8988T (cell line): Measurements from ENCODE around the gene KCTD13.
"Not testable (repeated sequence)": the region's sequence is repeated elsewhere in the genome, so short reads cannot be mapped to it uniquely, and the experiment has no call there.

Experiments used
- DNase-seq: peaks from one replicate; pipeline ENCODE4 v3.0.0; 2011

Gene KCTD13

DNA sequence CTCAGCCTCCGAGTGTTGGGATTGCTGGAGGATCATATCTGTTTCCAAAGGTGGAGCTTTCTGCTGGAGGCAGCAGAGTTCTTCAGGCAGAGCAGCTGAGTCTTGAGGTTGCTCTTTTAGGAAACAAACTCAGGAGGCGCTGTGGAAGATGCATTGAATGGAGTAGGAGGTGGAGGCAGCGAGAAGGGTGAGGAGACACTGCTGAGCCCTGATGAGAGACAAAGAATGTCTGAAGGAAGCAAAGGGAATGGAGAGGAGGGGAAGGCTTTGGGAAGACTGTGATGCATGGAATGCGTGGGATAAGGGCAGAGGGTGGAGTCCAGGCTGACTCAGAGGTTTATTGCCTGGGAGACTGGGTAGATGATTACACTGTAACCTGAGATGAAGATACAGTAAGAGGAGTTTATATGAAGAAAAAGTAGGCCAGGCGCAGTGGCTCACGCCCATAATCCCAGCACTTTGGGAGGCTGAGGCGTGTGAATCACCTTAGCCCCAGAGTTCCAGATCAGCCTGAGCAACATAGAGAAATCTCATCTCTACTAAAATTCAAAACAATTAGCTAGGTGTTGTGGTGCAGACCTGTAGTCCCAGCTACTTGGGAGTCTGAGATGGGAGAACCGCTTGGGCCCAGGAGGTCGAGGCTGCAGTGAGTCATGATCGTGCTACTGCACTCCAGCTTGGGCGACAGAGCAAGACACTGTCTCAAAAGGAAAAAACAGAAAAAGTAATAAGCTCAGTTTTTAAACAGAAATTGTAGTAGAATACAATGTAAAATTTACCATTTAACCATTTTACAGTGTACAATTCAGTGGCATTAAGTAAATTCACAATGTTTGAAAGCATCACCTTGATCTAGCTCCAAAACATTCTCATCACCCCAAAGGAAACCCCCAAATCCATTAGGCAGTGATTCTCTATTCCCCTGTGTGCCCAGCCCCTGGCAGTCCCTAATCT is 18.1 kb upstream of the KCTD13 start:
- DNase-seq, result no peak

DNA sequence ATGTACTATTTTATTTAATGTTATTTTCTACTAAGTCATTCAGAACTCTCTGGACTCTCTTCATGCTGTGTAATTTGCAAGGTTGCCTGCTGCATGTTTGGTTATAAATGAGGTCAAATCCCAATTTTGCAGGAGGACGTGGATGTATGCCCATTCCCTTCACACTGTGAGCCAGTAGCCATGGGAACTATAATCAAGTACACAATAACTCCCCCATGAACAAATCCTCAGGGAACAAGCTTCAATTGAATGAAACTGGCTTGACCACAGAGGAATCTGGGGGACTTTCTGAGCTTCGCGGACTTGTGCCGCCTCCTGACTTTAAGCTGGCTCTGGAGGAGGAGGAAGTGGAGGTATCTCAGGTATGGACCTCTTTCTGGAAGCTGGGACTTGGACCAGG is 14.6 kb upstream of the KCTD13 start:
- DNase-seq, result no peak

GRCh38 chr16:29931750-29932149 is 5.7 kb upstream of the KCTD13 start:
- not testable (repeated sequence) for DNase-seq

- DNase-seq, result no peak
Measured at GRCh38 chr16:29927070-29927905, 1.3 kb upstream of the KCTD13 start.

GRCh38 chr16:29926711-29927052 is 656 bp upstream of the KCTD13 start:
- DNase-seq, result no peak

GRCh38 chr16:29925105-29925756 is 795 bp downstream of the KCTD13 start:
- DNase-seq, result no peak

DNA sequence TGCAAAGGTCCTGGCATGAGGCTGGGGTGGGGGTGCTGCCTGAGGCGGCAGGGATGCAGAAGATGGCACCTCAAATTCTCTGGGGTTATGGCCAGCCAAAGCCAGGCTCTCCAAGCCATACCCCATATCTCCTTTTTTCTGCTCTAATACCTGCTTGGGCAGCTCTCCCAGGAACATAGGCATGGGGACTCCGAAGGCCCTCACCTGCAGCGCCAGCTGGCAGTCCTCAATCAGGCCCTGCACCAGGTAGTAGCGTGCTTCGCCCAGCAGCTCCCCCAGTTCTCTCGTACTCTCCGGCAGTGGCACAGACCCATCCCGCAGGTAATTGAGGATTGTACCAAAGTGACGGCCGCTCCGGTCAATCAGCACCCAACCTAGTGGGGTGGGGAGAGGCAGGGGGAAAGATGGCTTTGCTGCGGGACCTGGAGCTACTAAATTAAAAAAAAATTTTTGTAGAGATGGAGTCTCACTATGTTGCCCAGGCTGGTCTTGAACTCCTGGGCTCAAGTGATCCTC is 3.0 kb downstream of the KCTD13 start:
- no peak for DNase-seq

DNA sequence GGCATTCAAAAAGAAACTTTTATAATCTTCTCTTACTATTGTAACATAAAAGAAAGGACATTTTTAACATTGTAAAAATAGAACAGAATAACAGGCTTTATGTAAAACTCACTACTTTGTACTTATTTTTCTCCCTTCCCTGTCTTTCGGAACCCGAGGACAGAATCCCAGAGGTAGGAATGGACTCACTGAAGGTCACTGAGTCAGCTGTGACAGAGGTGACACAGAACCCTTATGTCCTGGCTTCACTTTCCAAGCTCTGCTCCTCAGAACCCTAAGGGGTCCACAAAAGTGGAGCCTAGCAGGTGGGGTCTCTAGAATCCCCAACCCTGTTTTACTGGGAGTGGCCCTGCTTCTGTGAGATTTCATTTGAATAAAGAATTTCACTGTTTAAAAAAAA is 3.7 kb downstream of the KCTD13 start:
- DNase-seq, result no peak

- DNase-seq, result no peak
Measured at GRCh38 chr16:29921034-29921385, 5.0 kb downstream of the KCTD13 start.

DNA sequence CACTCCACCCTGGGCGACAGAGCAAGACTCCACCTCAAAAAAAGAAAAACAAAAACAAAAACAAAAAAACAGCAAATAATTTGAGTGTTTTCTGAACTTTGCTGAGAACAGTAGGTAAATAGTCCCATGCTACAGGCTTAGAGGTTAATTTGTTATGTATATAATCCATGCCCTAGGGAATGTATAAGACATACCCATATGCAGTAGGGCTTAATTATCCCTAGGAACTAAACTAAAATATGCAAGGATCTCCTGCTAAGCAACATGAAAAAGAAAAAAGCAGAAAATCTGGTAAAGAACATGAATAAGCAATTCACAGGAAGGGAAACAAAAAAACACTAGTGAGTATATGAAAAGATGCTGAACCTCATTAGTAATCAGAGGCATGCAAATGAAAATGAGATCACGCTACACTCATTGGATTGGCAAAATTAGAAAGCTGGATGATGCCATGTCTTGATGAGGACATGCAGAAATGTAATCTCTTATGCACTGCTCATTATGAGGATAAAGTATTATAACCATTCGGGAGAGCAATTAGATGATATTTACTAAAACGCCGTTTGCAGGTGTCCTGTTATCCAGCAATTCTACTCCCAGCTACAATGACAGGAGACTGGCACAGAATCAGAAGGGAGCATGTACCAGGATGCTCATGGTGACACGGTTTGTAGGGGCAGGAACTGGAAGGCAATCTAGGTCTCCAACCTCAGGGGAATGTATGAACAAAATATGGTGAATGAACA is 5.6 kb downstream of the KCTD13 start:
- no peak for DNase-seq

DNA sequence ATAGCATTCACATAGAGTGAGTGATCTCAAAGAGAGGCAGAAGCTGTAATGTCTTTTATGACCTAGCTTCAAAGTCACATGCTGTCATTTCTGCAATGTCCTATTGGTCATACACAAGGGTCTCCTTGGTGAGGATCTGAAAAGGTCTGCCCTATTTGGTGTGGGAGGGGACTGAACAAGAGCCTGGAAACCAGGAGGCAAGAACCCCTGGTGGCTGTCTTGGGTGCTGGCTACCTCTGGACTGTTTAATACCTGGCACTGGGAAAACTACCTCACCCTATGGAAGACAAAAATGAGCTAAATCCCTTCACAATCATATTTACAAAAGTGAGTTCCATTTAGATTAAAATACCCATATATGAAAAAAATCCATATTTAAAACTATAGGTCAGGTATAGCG is 9.0 kb downstream of the KCTD13 start:
- DNase-seq, result no peak

GRCh38 chr16:29915590-29916247 is 10.3 kb downstream of the KCTD13 start:
- no peak for DNase-seq

- DNase-seq, result no peak
Measured at GRCh38 chr16:29913514-29913913, 12.5 kb downstream of the KCTD13 start.

DNA sequence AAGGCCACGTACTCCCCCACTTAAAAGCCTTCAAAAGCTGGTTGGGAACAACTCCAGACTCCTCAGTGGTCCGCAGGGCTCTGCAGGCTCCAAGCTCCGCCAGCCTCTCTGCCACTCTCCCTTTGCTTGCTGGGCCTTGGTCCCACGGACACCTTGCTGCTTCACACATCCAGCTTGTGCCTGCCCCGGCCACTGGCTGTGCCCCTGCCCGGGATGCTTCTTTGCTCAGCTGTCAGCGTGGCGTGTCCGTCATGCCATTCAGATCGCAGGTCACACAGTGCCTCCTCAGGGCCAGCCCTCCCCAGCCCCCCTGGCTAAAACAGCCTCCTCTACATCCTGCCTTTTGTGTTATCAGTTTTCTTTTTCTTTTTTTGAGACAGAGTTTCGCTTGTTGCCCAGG is 13.9 kb downstream of the KCTD13 start:
- DNase-seq, result no peak

- DNase-seq, result no peak
Measured at GRCh38 chr16:29911676-29912010, 14.4 kb downstream of the KCTD13 start.

GRCh38 chr16:29910819-29911675 is 15.0 kb downstream of the KCTD13 start:
- no peak for DNase-seq

DNA sequence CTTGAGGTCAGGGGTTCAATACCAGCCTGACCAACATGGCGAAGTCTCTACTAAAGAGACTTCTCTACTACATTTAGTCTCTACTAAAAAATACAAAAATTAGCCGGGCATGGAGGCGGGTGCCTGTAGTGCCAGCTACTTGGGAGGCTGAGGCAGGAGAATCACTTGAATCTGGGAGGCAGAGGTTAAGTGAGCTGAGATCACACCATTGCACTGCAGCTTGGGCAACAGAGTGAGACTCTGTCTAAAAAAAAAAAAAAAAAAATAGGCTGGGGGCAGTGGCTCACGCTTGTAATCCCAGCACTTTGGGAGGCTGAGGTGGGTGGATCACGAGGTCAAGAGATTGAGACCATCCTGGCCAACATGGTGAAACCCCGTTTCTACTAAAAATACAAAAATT is 16.2 kb downstream of the KCTD13 start:
- not testable (repeated sequence) for DNase-seq

DNA sequence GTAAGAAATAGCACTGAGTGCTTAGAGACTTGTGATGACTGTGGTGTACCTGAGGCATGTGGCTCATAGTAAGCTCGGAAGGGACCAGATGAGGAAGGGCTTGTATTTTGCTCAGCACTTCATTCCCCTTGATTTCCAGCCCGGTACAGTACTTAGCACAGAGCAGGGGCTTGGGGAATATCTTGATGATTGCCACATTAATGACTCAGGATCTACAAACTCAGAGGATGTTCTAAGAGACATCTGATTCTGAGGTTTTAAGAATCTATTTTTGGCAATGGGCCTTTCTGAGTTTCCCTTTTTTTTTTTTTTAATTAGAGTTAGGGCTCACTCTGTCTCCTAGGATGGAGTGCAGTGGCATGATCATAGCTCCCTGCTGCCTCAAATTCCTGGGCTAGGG is 16.6 kb downstream of the KCTD13 start:
- DNase-seq, result no peak

- DNase-seq, result no peak
Measured at GRCh38 chr16:29908719-29909220, 17.3 kb downstream of the KCTD13 start.

GRCh38 chr16:29907973-29908372 is 18.1 kb downstream of the KCTD13 start:
- no peak for DNase-seq
